ENCODE results near the gene SEMA6A. TPM values are rescaled to one million over a fixed set of nuclear protein-coding genes. Genes with fewer than 3 reads are reported as not detected.

The SEMA6A gene
- total RNA-seq, 1 experiment from 2014 or later = not detected

GRCh38 chr5:116472274-116472673 is 102.3 kb downstream of the SEMA6A start:
- Histone ChIP-seq H3K9ac (ENCODE audit: low read length) (no peak overlapping the region), H3K27me3 (ENCODE audit: low read length) (no peaks in the 10 kb centered on the region), H2AFZ (ENCODE audit: low read length) (no peak overlapping the region), H3K4me2 (ENCODE audit: low read depth, low read length, poor library complexity, severe bottlenecking) (no peak overlapping the region), H3K9me3 (ENCODE audit: low read length) (peaks cover 5% of the 10 kb centered on the region), H3K36me3 (ENCODE audit: insufficient read depth, low read length) (no peaks in the 10 kb centered on the region), H3K4me1 (ENCODE audit: low read length) (no peaks in the 10 kb centered on the region), H3K79me2 (ENCODE audit: low read length) (no peaks in the 10 kb centered on the region), H3K4me3 (ENCODE audit: low read length) (no peak overlapping the region), H4K20me1 (ENCODE audit: insufficient read depth, low read depth, low read length) (no peaks in the 10 kb centered on the region), H3K9me2 (replicated peaks; ENCODE audit: insufficient read depth, low read length) (no peaks in the 10 kb centered on the region; the same call in 1 of the 2 replicates), H3K27ac (ENCODE audit: low read length) (no peak overlapping the region)
- no peak for DNase-seq

GRCh38 chr5:116469631-116470030 is 105.0 kb downstream of the SEMA6A start:
- H3K9ac ChIP-seq (ENCODE audit: low read length) = no peak overlapping the region
- no peak overlapping the region for H3K4me2 ChIP-seq (ENCODE audit: low read depth, low read length, poor library complexity, severe bottlenecking)
- no peaks in the 10 kb centered on the region for H4K20me1 ChIP-seq (ENCODE audit: insufficient read depth, low read depth, low read length)
- H3K79me2 ChIP-seq (ENCODE audit: low read length) = no peaks in the 10 kb centered on the region
- H3K9me2 ChIP-seq (replicated peaks; ENCODE audit: insufficient read depth, low read length) = no peaks in the 10 kb centered on the region; the same call in 1 of the 2 replicates
- no peaks in the 10 kb centered on the region for H3K36me3 ChIP-seq (ENCODE audit: insufficient read depth, low read length)
- H3K9me3 ChIP-seq (ENCODE audit: low read length) = no peaks in the 10 kb centered on the region
- H3K27me3 ChIP-seq (ENCODE audit: low read length) = no peaks in the 10 kb centered on the region
- H3K4me3 ChIP-seq (ENCODE audit: low read length) = no peak overlapping the region
- no peak overlapping the region for H2AFZ ChIP-seq (ENCODE audit: low read length)
- DNase-seq = no peak
- no peak overlapping the region for H3K27ac ChIP-seq (ENCODE audit: low read length)
- no peaks in the 10 kb centered on the region for H3K4me1 ChIP-seq (ENCODE audit: low read length)

- Histone ChIP-seq H3K9me2 (replicated peaks; ENCODE audit: insufficient read depth, low read length) (no peaks in the 10 kb centered on the region), H3K27me3 (ENCODE audit: low read length) (no peaks in the 10 kb centered on the region), H3K9ac (ENCODE audit: low read length) (no peak overlapping the region), H3K4me3 (ENCODE audit: low read length) (no peak overlapping the region), H2AFZ (ENCODE audit: low read length) (no peak overlapping the region), H3K27ac (ENCODE audit: low read length) (no peak overlapping the region), H3K9me3 (ENCODE audit: low read length) (no peaks in the 10 kb centered on the region), H3K4me2 (ENCODE audit: low read depth, low read length, poor library complexity, severe bottlenecking) (no peak overlapping the region), H3K4me1 (ENCODE audit: low read length) (no peaks in the 10 kb centered on the region), H3K79me2 (ENCODE audit: low read length) (no peaks in the 10 kb centered on the region), H3K36me3 (ENCODE audit: insufficient read depth, low read length) (no peaks in the 10 kb centered on the region), H4K20me1 (ENCODE audit: insufficient read depth, low read depth, low read length) (no peaks in the 10 kb centered on the region)
- no peak for DNase-seq
These were observed 106.0 kb downstream of the SEMA6A start for GRCh38 chr5:116468583-116468982.

- H3K9me3 ChIP-seq (ENCODE audit: low read length) = no peaks in the 10 kb centered on the region
- H3K4me2 ChIP-seq (ENCODE audit: low read depth, low read length, poor library complexity, severe bottlenecking) = no peak overlapping the region
- no peak overlapping the region for H2AFZ ChIP-seq (ENCODE audit: low read length)
- no peaks in the 10 kb centered on the region for H3K4me1 ChIP-seq (ENCODE audit: low read length)
- no peaks in the 10 kb centered on the region for H3K27me3 ChIP-seq (ENCODE audit: low read length)
- no peaks in the 10 kb centered on the region for H4K20me1 ChIP-seq (ENCODE audit: insufficient read depth, low read depth, low read length)
- H3K27ac ChIP-seq (ENCODE audit: low read length) = no peak overlapping the region
- H3K79me2 ChIP-seq (ENCODE audit: low read length) = no peaks in the 10 kb centered on the region
- no peaks in the 10 kb centered on the region for H3K36me3 ChIP-seq (ENCODE audit: insufficient read depth, low read length)
- no peak overlapping the region for H3K4me3 ChIP-seq (ENCODE audit: low read length)
- no peak for DNase-seq
- no peaks in the 10 kb centered on the region for H3K9me2 ChIP-seq (replicated peaks; ENCODE audit: insufficient read depth, low read length)
- H3K9ac ChIP-seq (ENCODE audit: low read length) = no peak overlapping the region
These were observed 107.2 kb downstream of the SEMA6A start for GRCh38 chr5:116467465-116467843.

GRCh38 chr5:116466727-116467464 is 107.7 kb downstream of the SEMA6A start:
- Histone ChIP-seq H3K36me3 (ENCODE audit: insufficient read depth, low read length) (no peaks in the 10 kb centered on the region), H4K20me1 (ENCODE audit: insufficient read depth, low read depth, low read length) (no peaks in the 10 kb centered on the region), H3K27me3 (ENCODE audit: low read length) (no peaks in the 10 kb centered on the region), H3K27ac (ENCODE audit: low read length) (no peak overlapping the region), H3K9ac (ENCODE audit: low read length) (no peak overlapping the region), H3K79me2 (ENCODE audit: low read length) (no peaks in the 10 kb centered on the region), H3K4me3 (ENCODE audit: low read length) (no peak overlapping the region), H2AFZ (ENCODE audit: low read length) (no peak overlapping the region), H3K9me2 (replicated peaks; ENCODE audit: insufficient read depth, low read length) (no peaks in the 10 kb centered on the region), H3K9me3 (ENCODE audit: low read length) (no peaks in the 10 kb centered on the region), H3K4me2 (ENCODE audit: low read depth, low read length, poor library complexity, severe bottlenecking) (no peak overlapping the region), H3K4me1 (ENCODE audit: low read length) (no peaks in the 10 kb centered on the region)
- no peak for DNase-seq

- H3K36me3 ChIP-seq (ENCODE audit: insufficient read depth, low read length) = no peaks in the 10 kb centered on the region
- DNase-seq = no peak
- no peak overlapping the region for H3K4me2 ChIP-seq (ENCODE audit: low read depth, low read length, poor library complexity, severe bottlenecking)
- H3K27ac ChIP-seq (ENCODE audit: low read length) = no peak overlapping the region
- no peak overlapping the region for H2AFZ ChIP-seq (ENCODE audit: low read length)
- no peak overlapping the region for H3K4me3 ChIP-seq (ENCODE audit: low read length)
- no peaks in the 10 kb centered on the region for H3K27me3 ChIP-seq (ENCODE audit: low read length)
- H3K4me1 ChIP-seq (ENCODE audit: low read length) = no peaks in the 10 kb centered on the region
- no peaks in the 10 kb centered on the region for H4K20me1 ChIP-seq (ENCODE audit: insufficient read depth, low read depth, low read length)
- no peaks in the 10 kb centered on the region for H3K9me3 ChIP-seq (ENCODE audit: low read length)
- H3K9me2 ChIP-seq (replicated peaks; ENCODE audit: insufficient read depth, low read length) = no peaks in the 10 kb centered on the region
- H3K79me2 ChIP-seq (ENCODE audit: low read length) = no peaks in the 10 kb centered on the region
- no peak overlapping the region for H3K9ac ChIP-seq (ENCODE audit: low read length)
These were observed 109.2 kb downstream of the SEMA6A start for GRCh38 chr5:116465411-116465810.

GRCh38 chr5:116464144-116464708 is 110.4 kb downstream of the SEMA6A start:
- Histone ChIP-seq H3K36me3 (ENCODE audit: insufficient read depth, low read length) (no peaks in the 10 kb centered on the region), H3K4me3 (ENCODE audit: low read length) (no peak overlapping the region), H3K4me1 (ENCODE audit: low read length) (no peaks in the 10 kb centered on the region), H3K9me2 (replicated peaks; ENCODE audit: insufficient read depth, low read length) (no peaks in the 10 kb centered on the region), H2AFZ (ENCODE audit: low read length) (no peak overlapping the region), H3K27ac (ENCODE audit: low read length) (no peak overlapping the region), H3K4me2 (ENCODE audit: low read depth, low read length, poor library complexity, severe bottlenecking) (no peak overlapping the region), H4K20me1 (ENCODE audit: insufficient read depth, low read depth, low read length) (no peaks in the 10 kb centered on the region), H3K9me3 (ENCODE audit: low read length) (no peaks in the 10 kb centered on the region), H3K27me3 (ENCODE audit: low read length) (no peaks in the 10 kb centered on the region), H3K79me2 (ENCODE audit: low read length) (no peaks in the 10 kb centered on the region), H3K9ac (ENCODE audit: low read length) (no peak overlapping the region)
- no peak for DNase-seq

GRCh38 chr5:116462500-116462899 is 112.1 kb downstream of the SEMA6A start:
- H3K9me2 ChIP-seq (replicated peaks; ENCODE audit: insufficient read depth, low read length) = no peaks in the 10 kb centered on the region
- H3K4me3 ChIP-seq (ENCODE audit: low read length) = no peak overlapping the region
- no peaks in the 10 kb centered on the region for H3K9me3 ChIP-seq (ENCODE audit: low read length)
- H3K36me3 ChIP-seq (ENCODE audit: insufficient read depth, low read length) = no peaks in the 10 kb centered on the region
- H3K9ac ChIP-seq (ENCODE audit: low read length) = no peak overlapping the region
- H4K20me1 ChIP-seq (ENCODE audit: insufficient read depth, low read depth, low read length) = no peaks in the 10 kb centered on the region
- no peak overlapping the region for H2AFZ ChIP-seq (ENCODE audit: low read length)
- no peaks in the 10 kb centered on the region for H3K79me2 ChIP-seq (ENCODE audit: low read length)
- no peaks in the 10 kb centered on the region for H3K27me3 ChIP-seq (ENCODE audit: low read length)
- no peak for DNase-seq
- no peaks in the 10 kb centered on the region for H3K4me1 ChIP-seq (ENCODE audit: low read length)
- H3K27ac ChIP-seq (ENCODE audit: low read length) = no peak overlapping the region
- no peak overlapping the region for H3K4me2 ChIP-seq (ENCODE audit: low read depth, low read length, poor library complexity, severe bottlenecking)
